Neural progenitor cell (in vitro differentiated cells): ENCODE results near the gene TTC1.

Source experiments
- EZH2 ChIP-seq: fragments of 200-600 bp; sonication (generic); IDR thresholded peaks from 2 replicates; pipeline ENCODE4 v1.6.1; 2017; ENCODE audit warnings: antibody characterized with exemption, mild to moderate bottlenecking, moderate library complexity
- EZH2phosphoT487 ChIP-seq: fragments of 200-600 bp; sonication (generic); IDR thresholded peaks from 2 replicates; pipeline ENCODE4 v1.6.1; 2017; ENCODE audit warnings: antibody characterized with exemption
- TF ChIP-seq, protein P1 (sequence below): fragments of 200-600 bp; sonication (generic); IDR thresholded peaks from 2 replicates; pipeline ENCODE4 v1.5.1; 2017; ENCODE audit warnings: antibody characterized with exemption, mild to moderate bottlenecking

DNA sequence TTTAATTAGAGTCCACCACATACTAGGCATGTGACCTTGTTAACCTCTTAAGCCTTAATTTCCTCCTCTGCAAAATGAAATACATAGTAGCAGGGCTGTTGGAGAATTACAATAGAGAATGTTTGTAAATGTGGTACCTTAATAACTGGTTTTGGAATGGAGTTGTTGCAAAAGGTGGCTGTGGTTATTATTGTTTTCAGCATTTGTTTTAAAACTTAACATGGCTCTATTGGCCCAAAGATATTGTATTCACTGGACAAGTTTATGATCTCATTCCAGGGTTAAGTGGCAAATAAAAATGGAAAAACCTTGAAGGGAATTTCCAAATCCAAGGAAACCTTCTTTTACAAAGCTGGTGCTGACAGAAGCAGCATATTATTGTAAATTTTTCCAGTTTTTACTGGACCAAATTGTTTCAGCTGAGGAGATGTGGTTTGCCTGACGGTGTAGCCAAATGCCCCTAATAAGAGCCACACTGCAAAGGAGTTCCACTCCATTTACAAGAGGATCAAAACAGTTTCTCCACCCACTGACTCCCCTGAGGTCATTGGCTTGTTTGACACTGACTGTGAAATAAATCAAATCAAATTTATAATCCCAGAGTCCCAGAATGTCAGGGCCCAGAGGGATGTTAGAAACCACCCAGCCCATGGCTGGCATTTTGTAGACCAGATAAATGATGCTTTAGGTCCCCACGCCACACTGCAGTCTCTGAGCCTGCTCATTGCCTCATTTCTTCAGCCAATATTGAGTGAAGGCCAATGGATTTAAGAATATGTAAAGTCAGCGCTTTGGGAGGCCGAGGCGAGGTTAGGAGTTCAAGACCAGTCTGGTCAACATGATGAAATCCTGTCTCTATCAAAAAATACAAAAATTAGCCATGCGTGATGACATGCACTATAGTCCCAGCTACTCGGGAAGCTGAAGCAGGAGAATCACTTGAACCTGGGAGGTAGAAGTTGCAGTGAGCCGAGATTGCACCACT lies 47.5 kb upstream of the TTC1 start:
- TF ChIP-seq, protein P1, sequence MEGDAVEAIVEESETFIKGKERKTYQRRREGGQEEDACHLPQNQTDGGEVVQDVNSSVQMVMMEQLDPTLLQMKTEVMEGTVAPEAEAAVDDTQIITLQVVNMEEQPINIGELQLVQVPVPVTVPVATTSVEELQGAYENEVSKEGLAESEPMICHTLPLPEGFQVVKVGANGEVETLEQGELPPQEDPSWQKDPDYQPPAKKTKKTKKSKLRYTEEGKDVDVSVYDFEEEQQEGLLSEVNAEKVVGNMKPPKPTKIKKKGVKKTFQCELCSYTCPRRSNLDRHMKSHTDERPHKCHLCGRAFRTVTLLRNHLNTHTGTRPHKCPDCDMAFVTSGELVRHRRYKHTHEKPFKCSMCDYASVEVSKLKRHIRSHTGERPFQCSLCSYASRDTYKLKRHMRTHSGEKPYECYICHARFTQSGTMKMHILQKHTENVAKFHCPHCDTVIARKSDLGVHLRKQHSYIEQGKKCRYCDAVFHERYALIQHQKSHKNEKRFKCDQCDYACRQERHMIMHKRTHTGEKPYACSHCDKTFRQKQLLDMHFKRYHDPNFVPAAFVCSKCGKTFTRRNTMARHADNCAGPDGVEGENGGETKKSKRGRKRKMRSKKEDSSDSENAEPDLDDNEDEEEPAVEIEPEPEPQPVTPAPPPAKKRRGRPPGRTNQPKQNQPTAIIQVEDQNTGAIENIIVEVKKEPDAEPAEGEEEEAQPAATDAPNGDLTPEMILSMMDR = no peak
- TF ChIP-seq EZH2phosphoT487 (no peak), EZH2 (no peak)
